Body of pancreas (tissue), 4 donors: ENCODE data around the gene OSCP1.

Source experiments
- POLR2A ChIP-seq, 3 donors: fragments of 450-650 bp; IDR thresholded peaks; one replicate each; pipeline ENCODE4 v1.6.1; 2016; ENCODE audit warnings: antibody characterized with exemption in 3 of 3, mild to moderate bottlenecking in 2 of 3
- TF ChIP-seq, protein P1 (sequence below), 7 experiments: fragments of 450-650 bp in 4 of 7; fragments of 200-600 bp in 3 of 7; sonication (generic) in 3 of 7; IDR thresholded peaks; one replicate each; pipeline ENCODE4 v1.5.1; 2016 to 2019; ENCODE audit warnings: antibody characterized with exemption in 7 of 7

DNA sequence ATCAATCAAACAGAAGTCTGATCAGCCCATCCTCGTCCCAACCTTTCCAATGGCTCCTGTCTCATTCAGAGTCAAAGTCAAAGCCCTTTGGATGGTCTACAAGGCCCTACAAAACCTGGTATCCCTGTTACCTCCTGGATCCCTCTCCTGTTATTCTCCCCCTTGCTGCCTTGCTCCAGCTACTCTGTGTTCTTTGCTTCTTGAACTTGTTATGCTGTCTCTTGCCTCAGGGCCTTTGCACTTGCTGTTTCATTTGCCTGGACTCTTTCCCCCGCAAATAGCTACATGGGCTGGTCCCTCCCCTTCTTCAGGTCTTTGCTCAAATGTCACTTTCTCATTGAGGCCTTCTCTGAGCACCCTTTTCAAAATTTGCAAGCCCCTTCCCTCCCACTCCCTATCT is 33.8 kb upstream of the OSCP1 start:
- TF ChIP-seq, protein P1, sequence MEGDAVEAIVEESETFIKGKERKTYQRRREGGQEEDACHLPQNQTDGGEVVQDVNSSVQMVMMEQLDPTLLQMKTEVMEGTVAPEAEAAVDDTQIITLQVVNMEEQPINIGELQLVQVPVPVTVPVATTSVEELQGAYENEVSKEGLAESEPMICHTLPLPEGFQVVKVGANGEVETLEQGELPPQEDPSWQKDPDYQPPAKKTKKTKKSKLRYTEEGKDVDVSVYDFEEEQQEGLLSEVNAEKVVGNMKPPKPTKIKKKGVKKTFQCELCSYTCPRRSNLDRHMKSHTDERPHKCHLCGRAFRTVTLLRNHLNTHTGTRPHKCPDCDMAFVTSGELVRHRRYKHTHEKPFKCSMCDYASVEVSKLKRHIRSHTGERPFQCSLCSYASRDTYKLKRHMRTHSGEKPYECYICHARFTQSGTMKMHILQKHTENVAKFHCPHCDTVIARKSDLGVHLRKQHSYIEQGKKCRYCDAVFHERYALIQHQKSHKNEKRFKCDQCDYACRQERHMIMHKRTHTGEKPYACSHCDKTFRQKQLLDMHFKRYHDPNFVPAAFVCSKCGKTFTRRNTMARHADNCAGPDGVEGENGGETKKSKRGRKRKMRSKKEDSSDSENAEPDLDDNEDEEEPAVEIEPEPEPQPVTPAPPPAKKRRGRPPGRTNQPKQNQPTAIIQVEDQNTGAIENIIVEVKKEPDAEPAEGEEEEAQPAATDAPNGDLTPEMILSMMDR (IDR thresholded peaks at IDR 0.05): no peak
- TF ChIP-seq POLR2A (IDR thresholded peaks at IDR 0.05): no peak
